SK-N-MC (cell line): ENCODE results near the gene QRICH2.
A peak's percentile ranks its signal among the peaks of the same experiment; 100 is the strongest.

Source experiments
- DNase-seq: peaks from one replicate; pipeline ENCODE4 v3.0.0-alpha.2; 2011; ENCODE audit warnings: low read depth, low spot score
- H3K27ac ChIP-seq: fragments of 200-600 bp; sonication (generic); 2 replicates; pipeline ENCODE4 v1.5.1; 2016; ENCODE audit warnings: mixed run types
- H3K36me3 ChIP-seq: fragments of 200-600 bp; sonication (generic); 2 replicates; pipeline ENCODE4 v1.6.1; 2017; ENCODE audit warnings: antibody characterized with exemption, low read length, mixed read lengths; ENCODE audit not compliant: insufficient read depth
- H3K4me3 ChIP-seq: fragments of 200-600 bp; sonication (generic); 2 replicates; pipeline ENCODE4 v1.5.1; 2016
- H3K9ac ChIP-seq: fragments of 200-600 bp; sonication (generic); 2 replicates; pipeline ENCODE4 v1.8.0; 2017; ENCODE audit warnings: mixed run types, mixed read lengths; ENCODE audit not compliant: insufficient read length
- H3K9me3 ChIP-seq: fragments of 200-600 bp; sonication (generic); 2 replicates; pipeline ENCODE4 v1.6.1; 2017; ENCODE audit warnings: low read depth, mild to moderate bottlenecking, antibody characterized with exemption, low read length, moderate library complexity, mixed read lengths
- EZH2 ChIP-seq: fragments of 200-600 bp; sonication (generic); IDR thresholded peaks from one replicate; pipeline ENCODE4 v1.6.1; 2017; ENCODE audit warnings: antibody characterized with exemption
- FOXP2 ChIP-seq: optimal IDR thresholded peaks from 2 replicates; pipeline ENCODE3; 2011; ENCODE audit warnings: mild to moderate bottlenecking, moderate library complexity; ENCODE audit not compliant: insufficient read depth; ENCODE audit errors: extremely low read length, control extremely low read depth
- POLR2AphosphoS5 ChIP-seq: IDR thresholded peaks from 2 replicates; pipeline ENCODE4 v1.6.1; 2012; ENCODE audit warnings: mild to moderate bottlenecking, low read depth, low read length, borderline replicate concordance

Gene QRICH2

DNA sequence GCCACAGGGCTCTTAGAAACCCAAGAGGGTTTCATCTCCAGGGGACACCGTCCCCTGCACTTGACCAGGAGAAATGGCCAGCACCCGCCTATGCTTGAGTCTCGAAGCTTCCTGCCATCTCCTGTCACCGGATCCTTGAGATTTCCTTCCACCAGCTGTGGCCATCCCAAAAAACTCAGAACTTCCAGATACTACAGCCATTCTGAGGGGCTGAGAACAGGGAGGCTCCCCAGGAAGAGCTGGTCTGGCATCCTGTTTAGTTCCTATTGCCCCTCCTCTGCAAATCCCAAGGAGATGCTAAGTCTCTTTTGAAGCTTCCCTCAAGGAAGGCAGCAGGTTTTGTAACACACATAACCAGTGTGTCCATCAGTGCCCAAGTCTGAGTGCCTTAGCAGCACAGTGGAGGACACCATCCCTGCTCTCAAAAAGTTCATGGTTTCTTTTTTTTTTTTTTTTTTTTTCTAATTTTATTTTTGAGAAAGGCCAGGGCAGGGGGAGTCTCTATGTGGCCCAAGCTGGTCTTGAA lies 41.0 kb downstream of the QRICH2 start:
- no peak for DNase-seq
- Histone ChIP-seq H3K9ac (peak overlapping the region; percentile 84), H3K27ac (no peak overlapping the region), H3K4me3 (peak overlapping the region; percentile 95), H3K9me3 (no peaks in the 10 kb centered on the region), H3K36me3 (peaks cover 3% of the 10 kb centered on the region; the same call in 1 of the 2 replicates)
- TF ChIP-seq EZH2, result no peak
- TF ChIP-seq POLR2AphosphoS5, result no peak
- TF ChIP-seq FOXP2, result no peak

DNA sequence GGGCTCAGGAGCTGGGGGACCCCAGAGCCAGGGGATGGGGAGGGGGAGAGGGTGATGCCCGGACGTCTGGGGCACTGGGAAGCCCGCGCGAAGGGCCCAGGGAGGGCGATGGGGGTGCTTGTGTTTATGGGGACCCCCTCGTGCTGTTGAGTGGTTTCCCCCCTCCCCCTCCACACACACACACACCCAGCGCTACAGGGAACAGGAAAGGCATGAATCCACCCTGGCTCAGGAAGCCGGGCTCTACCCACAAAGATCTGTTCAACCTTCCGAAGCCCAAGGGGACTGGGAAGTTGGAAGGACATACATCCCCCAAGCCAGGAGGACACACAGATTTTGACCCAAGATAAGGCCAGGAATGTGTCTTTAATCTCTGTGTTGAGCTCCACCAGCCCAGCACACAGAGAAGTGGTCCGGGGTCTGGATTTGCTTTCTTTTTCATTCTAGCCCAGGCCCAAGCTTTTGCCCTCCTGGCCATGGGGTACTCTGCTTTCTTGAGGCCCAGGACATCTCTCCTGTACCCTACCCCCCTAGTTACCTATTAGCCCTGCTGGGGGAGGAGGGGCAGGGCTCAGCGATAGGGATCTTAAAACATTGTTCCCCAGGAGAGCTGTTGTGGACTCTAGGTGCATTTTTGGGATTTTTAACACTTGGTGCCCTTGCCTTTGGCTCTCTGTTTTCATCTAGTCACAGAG lies 41.7 kb downstream of the QRICH2 start:
- Histone ChIP-seq H3K9ac (peak overlapping the region; percentile 84), H3K27ac (peak overlapping the region; percentile 28; the same call in 1 of the 2 replicates), H3K9me3 (no peaks in the 10 kb centered on the region), H3K36me3 (peaks cover 3% of the 10 kb centered on the region; the same call in 1 of the 2 replicates), H3K4me3 (peak overlapping the region; percentile 95)
- no peak for TF ChIP-seq POLR2AphosphoS5
- no peak for TF ChIP-seq FOXP2
- TF ChIP-seq EZH2, result no peak
- no peak for DNase-seq

GRCh38 chr17:76265624-76266243 lies 42.3 kb downstream of the QRICH2 start:
- Histone ChIP-seq H3K9ac (peak overlapping the region; percentile 84), H3K27ac (peak overlapping the region; percentile 28; the same call in 1 of the 2 replicates), H3K4me3 (peak overlapping the region; percentile 95), H3K36me3 (peaks cover 3% of the 10 kb centered on the region; the same call in 1 of the 2 replicates), H3K9me3 (no peaks in the 10 kb centered on the region)
- TF ChIP-seq FOXP2 (no peak), POLR2AphosphoS5 (no peak), EZH2 (no peak)
- DNase-seq, result no peak

- peak; percentile 83 for DNase-seq
- Histone ChIP-seq H3K9me3 (no peaks in the 10 kb centered on the region), H3K36me3 (peaks cover 2% of the 10 kb centered on the region; the same call in 1 of the 2 replicates), H3K4me3 (peak within 1 kb of the TSS; percentile 95), H3K9ac (peak within 1 kb of the TSS; percentile 84), H3K27ac (peak within 1 kb of the TSS; percentile 79)
- TF ChIP-seq FOXP2 (peak; percentile 65), EZH2 (no peak), POLR2AphosphoS5 (no peak)
Measured at GRCh38 chr17:76264755-76265623, 43.1 kb downstream of the QRICH2 start, which contains the start of gene UBALD2. Gene UBALD2 (plus strand): TSS chr17:76265348. CDS start chr17:76265506, 158 bp downstream.

DNA sequence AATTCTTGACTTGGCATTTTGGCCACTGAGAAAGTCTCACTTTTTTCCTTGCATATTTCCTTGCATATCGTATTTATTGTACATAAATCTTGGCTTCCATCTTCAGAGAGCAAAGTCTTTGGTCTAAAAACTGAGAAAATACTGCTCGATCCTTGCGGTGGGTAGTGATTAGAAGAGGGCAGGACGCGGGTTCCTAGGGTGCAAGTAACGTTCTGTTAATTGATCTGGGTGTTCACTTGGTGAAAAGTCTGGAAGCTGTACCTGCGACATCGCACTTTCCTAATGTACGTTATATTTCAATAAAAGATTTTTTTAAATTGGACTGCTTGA lies 43.7 kb downstream of the QRICH2 start:
- Histone ChIP-seq H3K27ac (peak overlapping the region; percentile 79), H3K9ac (peak overlapping the region; percentile 21), H3K9me3 (no peaks in the 10 kb centered on the region), H3K36me3 (no peaks in the 10 kb centered on the region), H3K4me3 (peak overlapping the region; percentile 48)
- DNase-seq, result no peak
- TF ChIP-seq POLR2AphosphoS5 (no peak), FOXP2 (no peak), EZH2 (no peak)

DNA sequence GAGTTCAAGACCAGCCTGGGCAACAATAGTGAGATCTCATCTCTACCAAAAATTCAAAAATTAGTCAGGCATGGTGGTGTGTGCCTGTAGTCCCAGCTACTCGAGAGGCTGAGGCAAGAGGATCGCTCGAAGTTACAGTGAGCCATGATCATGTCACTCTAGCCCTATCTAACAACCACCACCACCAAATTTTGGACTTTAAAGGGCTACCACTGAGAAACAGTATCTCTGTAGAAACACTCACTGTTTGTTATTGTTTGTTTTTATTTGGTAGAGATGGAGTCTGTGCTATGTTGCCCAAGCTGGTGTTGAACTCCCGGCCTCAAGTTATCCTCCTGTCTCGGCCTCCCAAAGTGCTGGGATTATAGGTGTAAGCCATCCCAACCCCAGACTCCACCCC lies 44.2 kb downstream of the QRICH2 start:
- DNase-seq, result no peak
- H3K9ac ChIP-seq, result no peak overlapping the region
- H3K9me3 ChIP-seq, result no peaks in the 10 kb centered on the region
- TF ChIP-seq FOXP2, result no peak
- no peak for TF ChIP-seq POLR2AphosphoS5
- no peak for TF ChIP-seq EZH2
- no peak overlapping the region for H3K4me3 ChIP-seq
- peak overlapping the region; percentile 79 for H3K27ac ChIP-seq
- H3K36me3 ChIP-seq, result no peaks in the 10 kb centered on the region

DNA sequence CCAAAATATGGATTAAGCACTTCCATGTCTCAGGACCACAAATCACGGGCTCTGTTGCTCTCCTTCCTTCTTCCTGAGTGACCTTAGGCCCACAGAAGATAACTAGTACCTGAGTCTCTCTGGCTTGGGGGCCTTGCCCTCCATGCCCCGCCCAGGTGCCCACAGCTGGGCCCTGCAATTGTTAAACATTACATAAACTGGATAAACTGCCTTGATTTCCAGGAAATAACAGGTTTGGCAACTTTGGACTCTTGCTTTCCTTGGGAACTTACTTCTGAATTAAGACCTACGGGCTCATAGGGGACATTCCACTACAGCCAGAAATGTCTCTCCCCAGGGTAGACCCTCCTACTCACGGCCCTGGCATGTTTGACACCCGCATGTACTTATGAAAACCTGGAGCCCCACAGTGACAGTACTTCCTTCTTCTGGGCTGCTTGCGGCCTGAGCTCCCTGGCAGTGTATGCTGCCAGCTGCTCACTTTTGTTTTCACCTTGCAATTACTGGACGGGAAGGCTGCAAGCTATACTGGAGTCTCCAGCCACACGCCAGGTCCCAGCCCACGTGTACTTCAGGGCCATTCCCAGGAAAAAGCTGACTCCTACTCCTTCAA lies 45.2 kb downstream of the QRICH2 start:
- Histone ChIP-seq H3K9ac (no peak overlapping the region), H3K4me3 (no peak overlapping the region), H3K36me3 (no peaks in the 10 kb centered on the region), H3K27ac (no peak overlapping the region), H3K9me3 (no peaks in the 10 kb centered on the region)
- no peak for DNase-seq
- TF ChIP-seq FOXP2, result no peak
- TF ChIP-seq EZH2, result no peak
- TF ChIP-seq POLR2AphosphoS5, result no peak
